Activated effector memory CD4-positive, alpha-beta T cell treated with anti-CD3 and anti-CD28 coated beads, Interleukin-2, amount 50 U/mL, for 16 hours (primary cell): ENCODE measurements around the gene ATXN7L1.
A peak's percentile ranks its signal among the peaks of the same experiment; 100 is the strongest.
"Not testable (repeated sequence)": the region's sequence is repeated elsewhere in the genome, so short reads cannot be mapped to it uniquely, and the experiment has no call there.

Experiments
- DNase-seq: peaks from one replicate; pipeline ENCODE4 v3.0.0-alpha.2; 2020

ATXN7L1 gene

DNA sequence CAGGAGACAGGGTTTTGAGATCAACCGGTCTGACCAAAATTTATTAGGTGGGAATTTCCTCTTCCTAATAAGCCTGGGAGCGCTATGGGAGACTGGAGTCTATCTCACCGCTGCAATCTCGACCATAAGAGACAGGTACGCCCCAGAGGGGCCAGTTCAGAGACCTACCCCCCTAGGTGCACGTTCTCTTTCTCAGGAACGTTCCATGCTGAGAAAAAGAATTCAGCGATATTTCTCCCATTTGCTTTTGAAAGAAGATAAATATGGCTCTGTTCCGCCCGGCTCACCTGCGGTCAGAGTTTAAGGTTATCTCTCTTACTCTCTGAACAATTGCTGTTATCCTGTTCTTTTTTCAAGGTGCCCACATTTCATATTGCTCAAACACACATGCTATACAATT is 179.2 kb downstream of the ATXN7L1 start:
- not testable (repeated sequence) for DNase-seq

DNA sequence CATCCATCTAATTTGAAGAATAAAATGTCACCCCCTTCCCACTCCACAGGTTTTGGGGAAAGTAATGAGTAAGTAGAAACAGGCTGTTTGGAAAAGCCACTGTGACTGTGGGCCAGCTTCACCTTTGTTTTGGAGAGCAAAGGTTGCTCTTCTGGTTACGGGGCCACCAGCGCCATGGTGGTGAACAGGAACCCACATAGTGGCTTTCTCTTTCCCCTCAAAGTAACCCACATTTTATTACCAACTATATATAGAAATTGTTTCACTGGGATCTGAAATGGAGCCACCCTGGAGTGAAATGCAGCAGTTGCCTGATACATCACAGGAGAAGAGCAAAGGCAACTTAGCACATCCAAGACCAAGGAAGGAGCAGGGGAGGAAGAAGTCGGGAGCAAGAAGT is 182.8 kb downstream of the ATXN7L1 start:
- no peak for DNase-seq

- DNase-seq = peak; percentile 90
Measured at GRCh38 chr7:105691680-105692564, 184.5 kb downstream of the ATXN7L1 start.

GRCh38 chr7:105691082-105691679 is 185.2 kb downstream of the ATXN7L1 start:
- peak; percentile 78 for DNase-seq

GRCh38 chr7:105690325-105690945 is 186.0 kb downstream of the ATXN7L1 start:
- DNase-seq = peak; percentile 46

DNA sequence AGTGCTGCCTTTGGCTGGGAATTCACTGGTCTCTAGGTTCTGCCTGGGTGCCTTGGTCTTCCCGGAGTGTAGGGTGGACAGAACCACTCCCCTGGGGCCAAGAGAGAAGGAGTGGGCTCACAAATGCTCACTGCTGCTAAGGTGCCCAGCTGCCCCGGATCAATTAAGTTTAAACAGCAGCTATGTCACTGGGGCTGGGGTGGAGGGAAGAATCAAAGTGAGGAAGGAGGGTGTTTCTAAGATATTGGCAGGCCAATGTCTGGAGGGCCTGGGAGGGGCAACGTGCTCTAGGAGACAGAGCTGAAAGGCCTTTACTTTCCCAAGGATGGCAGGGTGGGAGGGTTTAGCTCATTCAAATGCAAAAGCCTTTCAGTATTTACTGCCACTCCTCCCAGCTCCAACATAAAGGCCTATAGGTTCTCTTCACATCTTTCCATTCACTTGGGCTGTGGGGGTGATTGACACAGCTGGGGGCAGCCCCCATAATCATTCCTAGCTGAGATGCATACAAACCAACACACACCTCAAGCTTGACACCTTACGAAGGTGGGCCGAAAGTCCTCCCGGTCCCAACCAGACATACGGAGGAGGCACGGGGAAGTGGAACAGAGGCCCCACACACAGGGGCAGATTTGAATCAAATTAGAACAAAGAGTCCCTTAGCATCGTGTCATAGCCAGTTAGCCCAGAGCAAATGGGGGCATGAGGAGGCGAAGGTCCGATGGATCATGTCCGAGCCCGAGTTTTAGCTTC is 187.2 kb downstream of the ATXN7L1 start:
- peak; percentile 60 for DNase-seq

GRCh38 chr7:105688617-105689016 is 187.8 kb downstream of the ATXN7L1 start:
- DNase-seq = no peak

- DNase-seq = peak; percentile 21
Measured at GRCh38 chr7:105685161-105685560, 191.2 kb downstream of the ATXN7L1 start.

DNA sequence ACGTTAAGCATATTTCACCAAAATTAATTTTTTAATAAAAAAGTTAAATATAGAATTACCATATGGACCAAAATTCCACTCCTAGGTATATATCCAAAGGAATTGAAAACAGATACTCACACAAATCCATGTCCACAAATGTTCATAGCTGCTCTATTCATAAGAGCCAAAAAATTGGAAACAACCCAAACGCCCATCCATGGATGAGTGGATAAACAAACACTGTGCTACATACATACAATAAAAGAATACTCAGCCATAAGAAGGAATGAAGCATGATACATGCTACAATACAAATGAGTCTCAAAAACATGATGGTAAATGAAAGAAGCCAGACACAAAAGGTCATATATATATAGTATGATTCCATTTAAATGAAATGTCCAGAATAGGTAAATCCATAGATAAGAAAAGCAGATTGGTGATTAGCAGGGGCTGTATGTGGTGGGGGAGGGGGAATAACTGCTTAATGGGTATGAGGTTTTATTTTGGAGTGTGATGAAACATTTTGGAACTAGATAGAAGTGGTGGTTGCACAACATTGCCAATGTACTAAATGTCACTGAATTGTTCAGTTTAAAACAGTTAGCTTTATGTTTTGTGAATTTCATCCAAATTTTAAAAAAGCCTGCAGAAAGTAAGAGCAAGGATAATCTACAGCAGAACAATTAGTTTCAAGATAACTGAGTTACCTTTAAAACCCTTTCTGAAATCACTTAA is 193.9 kb downstream of the ATXN7L1 start:
- no peak for DNase-seq

DNA sequence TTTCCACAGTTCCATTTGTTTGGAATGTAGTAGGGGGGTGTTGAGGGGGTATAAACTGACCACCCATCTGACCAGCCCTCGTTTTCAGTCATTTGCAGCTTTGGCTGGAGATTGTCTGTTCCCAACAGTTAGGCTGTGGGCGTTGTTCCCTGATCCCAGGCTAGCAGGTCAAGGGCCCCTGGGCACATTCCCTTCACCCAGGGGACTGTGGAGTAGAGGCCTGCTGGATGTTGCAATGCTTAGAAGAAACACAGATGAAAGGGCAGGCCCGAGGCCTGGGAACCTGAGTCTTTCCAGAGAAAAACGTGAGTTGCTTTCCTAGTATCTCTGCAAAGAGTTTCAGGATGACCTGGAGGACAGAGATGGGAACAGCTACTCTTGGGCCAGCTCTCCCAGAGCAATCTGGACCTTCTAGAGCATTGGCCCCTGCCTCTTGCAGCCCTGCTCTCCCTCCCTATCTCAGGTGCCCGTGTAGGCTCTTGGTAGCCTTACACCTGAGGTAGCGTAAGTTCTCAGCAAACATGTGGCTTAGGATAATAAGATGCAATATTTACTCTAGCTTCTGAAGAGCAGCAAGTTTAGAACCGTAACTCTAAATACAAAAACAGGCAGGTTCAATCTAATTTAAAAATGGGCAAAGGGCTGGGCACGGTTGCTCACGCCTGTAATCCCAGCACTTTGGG is 195.8 kb downstream of the ATXN7L1 start:
- DNase-seq = peak; percentile 30

- peak; percentile 72 for DNase-seq
Measured at GRCh38 chr7:105678811-105679495, 197.4 kb downstream of the ATXN7L1 start.

DNA sequence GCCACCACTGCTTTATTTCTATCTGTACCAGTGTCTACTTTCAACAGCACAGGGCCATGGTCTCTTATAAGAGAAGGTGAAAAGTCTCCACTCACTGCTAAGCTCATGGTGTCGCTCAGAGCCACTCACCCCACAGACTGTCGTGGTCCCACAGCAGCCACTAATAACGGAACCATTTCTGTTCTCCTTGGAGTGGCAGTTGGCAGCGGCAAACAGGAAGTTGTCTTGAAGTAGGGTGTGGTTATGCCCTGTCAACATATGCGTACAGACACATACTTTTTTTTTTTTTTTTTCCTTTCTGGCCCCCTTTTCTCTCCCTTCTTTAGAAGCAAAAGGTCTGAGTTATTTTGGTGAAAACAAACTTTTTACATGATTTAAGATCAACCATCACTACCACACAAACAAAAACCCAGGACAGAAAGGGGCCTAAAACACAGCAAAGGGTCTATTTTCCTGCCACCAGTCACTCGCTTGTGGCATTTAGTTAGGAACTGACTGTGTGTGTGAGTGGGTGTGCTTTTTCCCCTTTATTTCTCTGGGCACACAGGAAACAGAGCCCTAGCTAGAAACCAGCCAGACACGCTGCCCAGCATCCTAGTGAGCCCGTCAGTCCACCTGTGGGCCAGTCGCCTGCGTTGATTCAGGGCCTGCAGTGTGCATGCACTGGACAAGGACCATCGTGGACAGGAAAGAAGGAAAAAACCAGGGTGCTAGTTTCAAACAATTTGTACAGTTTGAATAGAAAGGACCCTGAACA is 198.4 kb downstream of the ATXN7L1 start:
- DNase-seq = peak; percentile 86

DNA sequence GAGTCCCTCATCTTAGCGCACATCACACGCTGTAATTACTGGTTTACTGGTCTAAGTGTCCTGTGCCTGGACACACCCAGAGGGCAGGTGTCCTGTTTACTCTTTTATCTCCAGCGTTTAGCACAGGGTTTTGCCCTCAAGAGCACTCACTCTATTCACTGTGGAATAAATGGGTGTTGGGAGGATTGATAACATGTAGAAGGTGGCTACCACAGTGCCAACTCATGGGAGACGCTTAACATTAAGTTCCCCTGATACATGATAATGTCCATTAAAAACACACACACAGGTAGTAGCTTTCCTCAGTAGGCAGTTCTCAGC is 199.0 kb downstream of the ATXN7L1 start:
- DNase-seq = no peak

- peak; percentile 85 for DNase-seq
Measured at GRCh38 chr7:105675934-105676371, 200.4 kb downstream of the ATXN7L1 start.

- no peak for DNase-seq
Measured at GRCh38 chr7:105674200-105674920, 202.0 kb downstream of the ATXN7L1 start.

- DNase-seq = peak; percentile 73
Measured at GRCh38 chr7:105673367-105674084, 202.9 kb downstream of the ATXN7L1 start.

GRCh38 chr7:105672801-105673200 is 203.6 kb downstream of the ATXN7L1 start:
- DNase-seq = no peak

DNA sequence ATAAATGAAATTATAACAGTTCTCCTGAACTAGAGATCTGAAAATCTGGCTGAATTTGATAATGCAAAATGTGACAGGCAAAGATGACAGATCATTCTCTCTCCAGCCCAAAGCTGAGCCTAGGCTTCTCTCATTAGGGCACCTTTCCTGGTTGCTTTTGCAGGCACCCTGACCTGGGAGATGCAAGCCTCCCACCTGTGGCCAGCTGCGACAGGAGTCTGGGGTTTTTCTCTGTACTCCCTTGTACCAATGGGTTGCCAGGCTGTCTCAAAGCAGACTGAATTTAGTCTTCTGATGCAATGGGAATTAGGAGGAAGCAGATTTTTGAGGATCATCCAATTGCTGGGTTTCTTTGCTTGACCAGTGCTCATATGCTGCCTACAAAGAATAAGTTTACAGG is 210.1 kb downstream of the ATXN7L1 start:
- DNase-seq = no peak

DNA sequence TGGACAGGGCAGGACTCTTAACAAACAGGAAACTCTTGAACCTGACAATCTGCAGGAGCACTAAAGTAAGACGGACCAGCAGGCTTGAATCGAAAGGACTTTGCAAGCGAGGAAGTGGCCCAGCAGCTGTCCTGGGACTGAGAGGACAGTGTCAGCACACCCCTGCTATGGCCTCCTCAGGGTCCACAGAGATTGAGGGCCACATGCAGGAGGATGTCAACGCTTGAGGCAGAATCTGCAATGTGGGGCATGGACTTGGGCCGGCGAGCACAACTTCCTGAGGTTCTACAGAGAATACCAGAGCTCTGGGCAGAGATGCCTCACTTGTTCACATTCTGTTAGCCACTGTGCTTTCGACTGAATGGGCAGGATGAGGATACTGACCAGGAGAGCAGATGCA is 210.7 kb downstream of the ATXN7L1 start:
- no peak for DNase-seq
